Fibroblast of skin of left biceps (primary cell): ENCODE data around the gene KNSTRN.
A peak's percentile ranks its signal among the peaks of the same experiment; 100 is the strongest.

Experiments
- DNase-seq, 2 experiments: peaks; one replicate each; pipeline ENCODE4 v3.0.0-alpha.2; 2013; ENCODE audit warnings: low read depth in 2 of 2

KNSTRN gene

GRCh38 chr15:40382580-40383456 is at the start of gene KNSTRN:
Gene KNSTRN (plus strand): TSS chr15:40382721. CDS start chr15:40382836, 115 bp downstream.
- DNase-seq, result peak; percentile 78 to 80

GRCh38 chr15:40333922-40334492 is 48.5 kb upstream of the KNSTRN start:
- DNase-seq, result no peak

GRCh38 chr15:40334541-40334940 is 48.0 kb upstream of the KNSTRN start:
- DNase-seq, result no peak

- DNase-seq, result no peak
Observed at GRCh38 chr15:40334941-40335795, 47.4 kb upstream of the KNSTRN start.

- DNase-seq, result no peak
Observed at GRCh38 chr15:40335938-40336743, 46.4 kb upstream of the KNSTRN start.

GRCh38 chr15:40336744-40337122 is 45.8 kb upstream of the KNSTRN start:
- DNase-seq, result no peak

- no peak for DNase-seq
Observed at GRCh38 chr15:40337597-40337996, 44.9 kb upstream of the KNSTRN start.

- DNase-seq, result no peak
Observed at GRCh38 chr15:40338041-40338657, 44.4 kb upstream of the KNSTRN start.

GRCh38 chr15:40338921-40339620 is 43.5 kb upstream of the KNSTRN start:
- DNase-seq, result no peak

- DNase-seq, result no peak
Observed at GRCh38 chr15:40339621-40339945, 42.9 kb upstream of the KNSTRN start.

GRCh38 chr15:40340038-40340739 is 42.3 kb upstream of the KNSTRN start:
- DNase-seq, result no peak

- peak in 1 of 2 experiments; percentile 60 for DNase-seq
Observed at GRCh38 chr15:40340740-40341400, 41.7 kb upstream of the KNSTRN start, which contains the start of gene CCDC9B. Gene CCDC9B (minus strand): TSS chr15:40340939. CDS start chr15:40340819, 120 bp downstream.

GRCh38 chr15:40342416-40343320 is 39.9 kb upstream of the KNSTRN start:
- no peak for DNase-seq

GRCh38 chr15:40343512-40343911 is 39.0 kb upstream of the KNSTRN start:
- DNase-seq, result peak in 1 of 2 experiments; percentile 63

GRCh38 chr15:40344217-40344616 is 38.3 kb upstream of the KNSTRN start:
- DNase-seq, result no peak

GRCh38 chr15:40344631-40345120 is 37.8 kb upstream of the KNSTRN start:
- DNase-seq, result no peak

- DNase-seq, result no peak
Observed at GRCh38 chr15:40345225-40345866, 37.2 kb upstream of the KNSTRN start.
